HG03097 (cell line): ENCODE measurements around the gene UBIAD1.
"Not testable (repeated sequence)": the region's sequence is repeated elsewhere in the genome, so short reads cannot be mapped to it uniquely, and the experiment has no call there.

ENCODE experiments used
- ATAC-seq: cut with Tn5 transposase; IDR thresholded peaks from one replicate; pipeline ENCODE4 v1.9.1; 2021; ENCODE audit not compliant: unreplicated experiment, low FRiP score

UBIAD1 gene

DNA sequence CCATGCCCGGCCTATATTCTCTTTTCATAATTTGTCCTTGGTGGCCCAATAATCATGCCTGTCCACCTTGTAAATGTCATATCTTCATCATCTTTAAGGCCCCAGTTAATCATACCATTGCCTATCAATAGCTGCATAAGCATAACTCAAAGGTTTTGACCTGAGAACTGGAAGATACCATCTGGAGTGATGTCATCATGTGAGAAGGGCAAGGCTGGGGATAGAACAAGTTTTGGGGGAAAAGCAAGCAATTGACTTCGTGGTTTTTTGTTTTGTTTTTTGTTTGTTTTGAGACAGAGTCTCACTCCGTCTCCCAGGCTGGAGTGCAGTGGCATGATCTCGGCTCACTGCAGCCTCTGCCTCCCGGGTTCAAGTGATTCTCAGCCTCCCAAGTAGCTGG lies 6.2 kb downstream of the UBIAD1 start:
- no peak for ATAC-seq

DNA sequence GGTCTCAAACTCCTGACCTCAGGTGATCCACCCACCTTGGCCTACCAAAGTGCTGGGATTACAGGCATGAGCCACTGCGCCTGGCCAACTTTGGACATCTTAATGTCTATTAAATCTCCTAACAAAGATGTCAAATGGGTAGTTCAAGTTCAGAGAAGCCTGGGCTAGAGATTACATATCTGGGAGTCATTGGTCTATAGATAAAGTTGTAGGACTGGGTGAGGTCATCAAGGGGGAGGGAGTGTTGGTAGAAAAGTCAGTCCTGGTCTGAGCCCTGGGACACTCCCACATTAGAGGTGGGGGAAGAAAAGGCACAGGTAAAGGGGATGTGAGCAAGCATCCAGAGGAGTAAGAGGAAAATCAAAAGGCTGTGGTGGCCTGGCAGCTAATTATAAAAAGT lies 6.6 kb downstream of the UBIAD1 start:
- no peak for ATAC-seq

DNA sequence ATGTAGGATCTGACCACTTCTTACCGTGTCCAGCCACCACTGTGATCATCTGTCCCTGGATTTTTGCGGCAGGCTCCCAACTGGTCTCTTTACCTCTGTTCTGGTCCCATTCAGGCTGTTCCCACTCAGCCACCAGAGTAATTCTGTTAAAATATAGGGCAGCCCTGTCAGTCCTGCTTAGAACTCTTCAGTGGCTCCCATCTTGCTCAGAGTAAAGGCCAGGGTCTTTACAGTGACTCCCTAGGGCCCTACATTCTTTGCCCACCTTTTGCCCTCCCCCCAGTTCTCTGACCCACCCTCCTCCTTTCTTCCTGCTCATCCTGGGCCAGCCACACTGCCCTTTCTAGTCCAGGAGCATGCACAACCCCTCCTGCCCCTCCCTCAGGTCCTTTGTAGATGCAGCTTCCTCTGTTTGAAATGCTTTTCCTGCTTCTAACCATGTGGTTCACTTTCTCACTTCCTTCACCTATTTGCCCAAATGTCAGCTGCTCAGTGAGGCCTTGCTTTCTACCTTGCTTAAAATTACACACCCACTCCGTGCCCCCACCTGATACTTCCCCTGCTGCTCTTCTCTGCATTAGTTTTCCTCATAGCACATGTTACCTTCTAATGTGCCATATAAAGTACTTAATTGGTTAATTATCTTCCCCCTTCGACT lies 7.8 kb downstream of the UBIAD1 start:
- ATAC-seq = no peak

DNA sequence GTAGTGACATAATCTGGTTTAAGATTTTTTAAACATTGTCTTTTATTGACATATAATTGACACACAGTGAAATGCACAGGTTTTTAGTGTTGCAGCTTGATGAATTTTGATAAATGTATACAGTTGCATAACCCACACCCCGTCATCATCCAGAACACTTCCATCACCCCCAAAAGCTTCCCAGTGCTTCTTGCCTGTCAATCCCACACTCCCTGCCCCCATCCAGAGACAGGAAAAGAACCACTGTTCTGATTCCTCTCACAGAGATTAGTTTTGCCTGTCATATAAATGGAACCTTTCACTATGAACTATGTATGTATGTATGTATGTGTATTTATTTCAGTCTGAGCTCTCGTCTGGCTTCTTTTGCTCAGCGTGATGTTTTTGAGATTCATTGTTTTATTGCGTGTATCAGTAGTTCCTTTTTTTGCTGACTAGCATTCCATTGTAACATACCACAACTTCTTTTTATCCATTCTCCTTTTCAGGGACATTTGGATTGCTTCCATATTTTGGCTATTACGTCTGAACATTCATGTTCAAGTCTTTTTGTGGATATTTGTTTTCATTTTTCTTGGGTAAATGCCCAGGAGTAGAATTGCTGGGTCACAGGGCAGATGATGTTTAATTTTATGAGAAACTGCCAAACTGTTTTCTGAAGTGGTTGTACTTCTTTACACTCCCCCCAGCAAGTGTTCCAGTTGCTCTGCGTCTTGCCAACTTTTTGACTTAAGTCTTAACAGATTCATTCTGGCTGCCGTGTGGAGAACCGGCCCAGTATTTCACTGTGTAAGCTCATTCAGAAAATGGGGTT lies 8.7 kb downstream of the UBIAD1 start:
- ATAC-seq = no peak

DNA sequence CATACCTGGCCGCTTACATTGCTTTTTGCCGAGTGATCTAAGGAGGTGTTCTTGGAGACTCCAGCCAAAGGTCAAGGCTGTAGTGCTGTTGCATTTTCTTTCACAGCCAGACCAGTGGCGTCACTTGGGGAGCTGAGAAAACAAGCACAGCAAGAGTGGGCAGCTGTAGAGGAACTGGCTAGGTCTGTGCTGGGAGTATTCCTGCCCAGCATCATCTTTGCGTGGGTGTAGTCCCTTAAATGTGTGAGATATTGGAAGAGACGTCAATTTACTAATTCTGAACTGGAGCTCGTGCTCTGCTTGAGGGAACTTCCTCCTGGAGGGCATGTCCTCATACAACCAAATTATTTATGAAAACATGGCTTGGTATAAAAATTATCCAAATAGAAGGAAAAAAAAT lies 10.2 kb downstream of the UBIAD1 start:
- no peak for ATAC-seq

DNA sequence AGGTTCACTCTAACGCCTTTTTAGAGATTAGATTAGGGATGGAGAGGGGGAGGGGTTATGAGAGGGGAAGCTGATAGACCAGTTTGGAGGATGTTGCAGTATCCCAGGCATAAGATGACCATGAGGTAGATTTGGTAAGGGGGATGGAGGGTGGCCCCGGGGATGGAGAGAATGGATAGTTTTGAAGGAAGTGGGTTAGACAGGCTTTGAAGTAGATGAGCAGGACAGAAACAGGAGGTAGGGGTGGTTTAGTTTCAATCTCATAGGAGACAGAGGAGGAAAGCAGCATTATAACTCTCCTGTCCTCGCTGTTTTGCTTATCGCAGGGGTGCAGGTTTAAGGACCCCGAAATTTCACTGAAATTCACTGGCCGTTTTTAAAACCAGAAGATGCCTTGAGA lies 11.8 kb downstream of the UBIAD1 start:
- no peak for ATAC-seq

DNA sequence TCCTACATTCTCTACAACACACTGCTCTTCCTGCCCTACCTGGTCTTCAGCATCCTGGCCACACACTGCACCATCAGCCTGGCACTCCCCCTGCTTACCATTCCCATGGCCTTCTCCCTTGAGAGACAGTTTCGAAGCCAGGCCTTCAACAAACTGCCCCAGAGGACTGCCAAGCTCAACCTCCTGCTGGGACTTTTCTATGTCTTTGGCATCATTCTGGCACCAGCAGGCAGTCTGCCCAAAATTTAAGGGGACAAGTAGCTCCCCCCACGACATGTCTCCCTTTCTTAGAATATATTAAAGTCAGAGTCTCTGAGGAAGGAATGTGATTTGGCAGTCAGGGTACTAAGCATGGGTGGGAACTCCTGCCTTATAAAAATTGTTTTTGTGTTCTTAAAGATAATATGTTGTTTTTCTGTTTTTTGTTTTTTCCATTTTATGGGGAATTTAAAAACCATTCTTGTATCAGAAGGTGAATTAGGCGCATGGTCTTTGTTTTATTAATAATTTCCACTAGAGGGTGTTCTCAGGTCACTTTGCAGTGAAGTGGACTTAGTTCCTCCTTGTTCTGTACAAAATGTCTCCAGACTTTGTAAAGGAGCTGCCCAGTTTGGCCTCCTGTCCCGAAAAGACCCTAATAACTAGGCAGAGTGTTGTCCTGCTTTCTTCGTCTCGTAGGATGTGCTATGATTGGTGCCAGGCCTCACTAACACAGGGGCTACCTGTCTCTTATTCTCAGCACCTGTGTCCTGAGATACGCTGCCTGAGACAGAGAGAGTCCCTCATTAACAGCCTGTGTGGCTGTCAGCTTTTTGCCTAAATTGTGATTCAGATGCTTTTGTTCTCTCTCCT lies 13.1 kb downstream of the UBIAD1 start:
- ATAC-seq = no peak

DNA sequence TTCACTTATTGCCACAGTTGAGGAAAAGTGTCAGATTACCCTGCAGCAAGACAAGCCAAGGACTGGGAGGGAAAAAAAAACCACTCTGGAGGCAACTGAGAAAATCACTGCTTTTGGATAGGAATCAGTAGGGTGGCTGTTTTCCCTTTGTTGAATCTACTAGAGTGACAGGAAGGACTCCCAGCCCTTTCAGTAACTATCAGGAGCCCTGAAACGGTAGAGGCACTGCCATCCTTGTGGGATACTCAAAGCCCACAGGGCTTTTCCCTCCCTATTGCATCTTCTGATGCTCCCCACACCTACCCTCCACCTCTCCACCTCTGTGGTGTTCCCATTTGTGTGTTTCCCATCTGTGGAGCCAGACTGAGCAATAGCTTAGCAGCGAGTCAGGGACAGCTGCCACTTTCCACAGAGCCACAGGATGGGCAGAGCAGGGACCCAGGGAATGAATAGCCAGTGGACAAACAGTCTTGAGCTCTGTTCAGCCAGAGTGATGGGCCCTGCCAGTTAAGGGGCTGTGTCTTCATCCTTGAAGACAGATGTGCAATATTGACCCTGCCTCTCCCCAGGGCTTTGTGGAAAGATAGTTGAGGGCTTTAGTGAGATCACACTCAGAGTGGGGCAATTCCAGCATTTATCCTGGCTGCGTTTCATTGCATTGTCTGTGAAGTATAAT lies 13.9 kb downstream of the UBIAD1 start:
- no peak for ATAC-seq

DNA sequence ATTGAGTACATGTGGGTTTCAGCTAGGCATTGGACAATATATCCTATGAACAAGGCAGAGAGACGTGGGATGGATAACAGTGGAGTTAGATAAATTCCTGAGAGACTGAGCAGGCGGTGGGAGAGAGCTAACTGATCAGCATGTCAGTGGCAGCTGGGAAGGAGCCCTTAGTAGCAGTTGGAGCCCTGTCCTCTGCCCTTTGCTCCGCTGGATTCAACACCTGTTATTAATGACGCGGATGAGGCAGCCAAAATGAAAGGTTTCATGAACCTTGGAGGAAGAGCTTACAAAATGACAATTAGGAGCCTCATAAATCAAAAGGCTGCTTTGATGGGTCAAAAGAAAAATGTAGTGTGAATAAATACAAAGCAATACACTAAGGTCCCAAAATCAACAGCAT lies 16.1 kb downstream of the UBIAD1 start:
- ATAC-seq = no peak

DNA sequence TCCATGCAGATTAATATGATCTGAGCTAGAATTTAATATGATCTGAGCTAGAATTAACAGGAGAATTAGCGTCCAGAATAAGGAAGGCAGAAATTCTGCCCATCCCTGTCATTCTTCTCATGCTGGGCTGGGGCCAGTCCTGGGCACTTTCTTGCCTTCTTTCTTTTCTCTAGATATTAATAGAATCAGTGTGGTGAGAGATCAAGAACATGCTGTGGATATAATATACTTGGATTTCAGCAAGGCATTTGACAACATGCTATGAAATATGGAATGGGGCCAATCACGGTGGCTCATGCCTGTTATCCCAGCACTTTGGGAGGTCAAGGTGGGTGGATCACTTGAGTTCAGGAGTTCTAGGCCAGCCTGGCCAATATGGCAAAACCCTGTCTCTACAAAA lies 18.1 kb downstream of the UBIAD1 start:
- ATAC-seq = no peak

DNA sequence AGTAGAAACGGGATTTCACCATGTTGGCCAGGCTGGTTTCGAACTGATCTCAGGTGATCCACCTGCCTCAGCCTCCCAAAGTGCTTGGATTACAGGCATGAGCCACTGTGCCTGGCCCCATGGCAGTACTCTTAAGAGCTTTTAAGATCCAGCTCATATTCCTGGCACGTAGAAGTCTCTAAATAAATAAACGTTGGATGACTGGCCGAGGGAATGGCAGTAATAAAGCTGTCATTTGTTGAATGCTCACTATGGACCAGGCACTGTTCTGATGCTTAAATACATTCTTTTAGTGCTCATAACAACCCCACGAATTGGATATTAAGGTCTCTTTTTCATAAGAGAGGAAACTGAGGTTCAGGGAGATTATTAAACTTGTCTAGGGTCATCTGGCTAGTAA lies 20.9 kb downstream of the UBIAD1 start:
- ATAC-seq = no peak

DNA sequence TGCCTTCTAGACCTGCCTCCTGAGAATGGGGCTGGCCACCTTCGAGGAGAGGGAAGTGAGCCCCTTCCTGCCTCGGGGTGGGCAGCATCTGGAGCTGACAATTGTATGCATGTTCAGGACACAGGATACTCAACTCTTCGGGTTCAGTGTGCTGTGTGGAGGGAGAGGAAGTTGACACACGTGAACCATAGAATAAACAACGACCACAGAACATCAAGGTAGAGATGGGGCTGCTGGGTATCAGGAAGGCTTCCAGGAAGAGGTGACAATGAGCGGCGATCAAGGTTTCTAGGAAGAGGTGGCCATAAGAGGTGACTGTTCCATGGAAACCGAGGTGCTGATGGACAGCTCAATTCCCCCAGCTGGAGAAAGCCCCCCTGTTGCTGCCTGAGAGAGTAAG lies 22.0 kb downstream of the UBIAD1 start:
- ATAC-seq = no peak

DNA sequence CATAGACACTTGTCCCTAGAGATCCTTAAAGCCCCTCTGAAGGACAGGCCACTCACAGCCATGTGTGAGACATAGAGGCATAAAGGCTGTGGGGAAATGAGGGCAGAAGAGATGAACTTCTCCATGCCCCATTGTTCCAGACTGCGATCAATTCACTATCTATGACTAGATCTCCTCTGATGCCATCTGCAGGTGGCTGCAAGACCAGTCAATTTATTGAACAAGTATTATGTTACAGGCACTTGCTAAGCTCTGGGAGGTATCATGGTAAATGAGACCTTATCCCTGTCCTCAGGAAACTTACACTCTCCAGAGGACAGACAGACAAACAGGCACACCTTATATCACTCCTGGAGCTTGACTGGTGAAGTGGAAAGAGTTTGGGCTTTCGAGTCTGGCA lies 22.9 kb downstream of the UBIAD1 start:
- no peak for ATAC-seq

DNA sequence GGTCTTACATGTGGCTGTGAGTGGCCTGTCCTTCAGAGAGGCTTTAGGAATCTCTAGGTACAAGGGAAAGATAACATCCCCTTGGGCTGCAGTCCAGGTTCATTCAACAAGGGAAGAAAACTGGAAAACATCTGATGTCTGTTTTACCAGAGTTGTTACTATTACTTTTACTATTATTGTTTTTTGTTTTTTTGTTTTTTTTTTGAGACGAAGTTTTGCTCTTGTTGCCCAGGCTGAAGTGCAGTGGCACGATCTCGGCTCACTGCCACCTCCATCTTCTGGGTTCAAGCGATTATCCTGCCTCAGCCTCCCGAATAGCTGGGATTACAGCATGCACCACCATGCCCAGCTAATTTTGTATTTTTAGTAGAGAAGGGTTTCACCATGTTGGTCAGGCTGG lies 24.8 kb downstream of the UBIAD1 start:
- not testable (repeated sequence) for ATAC-seq

DNA sequence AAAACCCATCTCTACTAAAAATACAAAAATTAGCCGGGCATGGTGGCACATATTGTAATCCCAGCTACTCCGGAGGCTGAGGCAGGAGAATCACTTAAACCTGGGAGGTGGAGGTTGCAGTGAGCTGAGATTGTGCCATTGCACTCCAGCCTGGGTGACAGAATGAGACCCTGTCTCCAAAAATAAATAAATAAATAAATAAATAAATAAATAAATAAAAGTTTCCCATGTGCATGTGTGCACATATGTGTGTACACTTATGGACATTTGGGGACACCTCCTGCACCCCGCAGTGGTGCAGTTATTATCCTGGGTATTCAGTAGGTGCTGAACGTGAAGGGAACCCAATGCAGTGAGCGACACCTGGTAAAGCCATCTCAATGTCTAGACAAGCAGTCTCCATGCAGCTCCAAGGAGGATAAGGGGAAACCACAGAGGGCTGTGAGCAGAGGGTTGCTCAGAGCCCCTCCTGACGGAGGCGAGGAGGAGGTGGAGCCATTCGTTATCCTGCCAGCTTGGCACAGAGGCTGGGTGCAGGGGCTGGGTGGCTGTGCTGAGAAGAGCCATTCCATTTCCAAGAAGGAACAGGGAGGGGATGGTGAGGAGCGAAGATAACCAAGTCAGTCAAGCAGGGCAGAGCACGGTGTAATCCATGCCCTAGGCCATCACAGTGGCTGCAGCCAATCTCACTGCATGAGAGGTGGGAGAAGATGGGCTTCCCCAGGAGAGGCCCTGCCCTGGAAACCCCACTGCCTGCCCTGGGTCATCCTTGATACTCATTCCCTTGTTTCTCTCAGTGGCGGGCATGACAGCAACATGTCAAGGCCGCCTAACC lies 25.6 kb downstream of the UBIAD1 start:
- no peak for ATAC-seq

DNA sequence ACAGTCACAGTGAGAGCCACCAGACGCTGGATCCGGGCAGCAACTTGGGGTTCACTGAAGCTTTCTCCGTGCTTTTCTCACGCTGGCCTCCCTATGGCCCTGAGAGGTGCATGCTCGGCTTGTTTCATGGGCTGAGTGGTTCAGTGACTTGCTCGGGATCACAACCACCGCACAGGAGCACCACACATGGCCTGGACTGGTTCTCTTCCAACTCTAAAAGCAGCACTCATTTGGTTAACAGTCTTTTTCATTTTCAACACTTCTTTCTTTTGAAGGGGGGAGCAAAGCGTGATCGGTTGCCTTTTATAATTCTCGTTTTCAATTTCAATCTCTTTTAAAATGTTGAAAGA lies 26.2 kb downstream of the UBIAD1 start:
- no peak for ATAC-seq

DNA sequence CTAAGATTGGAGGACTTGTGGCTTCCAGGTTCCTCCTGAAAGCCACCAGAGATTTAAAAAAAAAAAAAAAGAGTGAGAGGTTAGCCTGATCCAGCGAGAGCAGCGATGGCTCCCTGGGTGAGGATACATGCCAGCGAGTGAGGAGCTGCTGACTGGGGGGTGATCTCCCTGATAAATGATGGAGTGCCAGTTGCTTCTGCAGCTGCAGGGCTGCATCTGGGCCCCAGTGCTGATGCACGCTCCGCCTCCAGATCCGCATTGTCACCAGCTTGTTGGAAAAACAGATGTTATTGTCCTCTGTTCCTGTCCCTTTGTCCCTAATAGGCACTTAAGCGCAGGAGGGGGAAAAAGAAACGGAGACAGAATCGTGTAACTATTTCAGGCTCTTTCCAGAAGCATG lies 28.6 kb downstream of the UBIAD1 start:
- ATAC-seq = no peak

DNA sequence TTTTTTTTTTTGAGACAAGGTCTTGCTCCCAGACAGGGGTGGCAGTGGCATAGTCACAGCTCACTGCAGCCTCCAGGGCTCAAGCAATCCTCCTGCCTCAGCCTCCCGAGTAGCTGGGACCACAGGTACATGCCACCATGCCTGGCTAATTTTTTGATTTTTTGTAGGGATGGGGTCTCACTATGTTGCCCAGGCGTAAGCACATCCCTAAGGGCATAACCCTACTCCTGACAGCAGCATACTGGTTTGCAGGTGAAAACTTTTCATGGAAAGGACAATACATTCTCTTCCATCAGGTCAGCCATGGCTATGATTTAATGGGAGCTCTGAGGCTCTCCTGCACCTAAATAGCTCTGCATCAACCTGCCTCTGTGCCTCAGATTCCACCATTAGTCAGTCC lies 29.4 kb downstream of the UBIAD1 start:
- ATAC-seq = no peak

DNA sequence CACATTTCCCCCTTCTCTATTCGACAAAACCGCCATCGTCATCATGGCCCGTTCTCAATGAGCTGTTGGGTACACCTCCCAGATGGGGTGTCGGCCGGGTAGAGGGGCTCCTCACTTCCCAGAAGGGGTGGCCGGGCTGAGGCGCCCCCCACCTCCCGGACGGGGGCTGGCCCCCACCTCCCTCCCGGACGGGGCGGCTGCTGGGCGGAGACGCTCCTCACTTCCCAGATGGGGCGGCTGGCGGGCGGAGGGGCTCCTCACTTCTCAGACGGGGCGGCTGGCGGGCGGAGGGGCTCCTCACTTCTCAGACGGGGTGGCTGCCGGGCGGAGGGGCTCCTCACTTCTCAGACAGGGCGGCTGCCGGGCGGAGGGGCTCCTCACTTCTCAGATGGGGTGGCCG lies 32.5 kb downstream of the UBIAD1 start:
- not testable (repeated sequence) for ATAC-seq

DNA sequence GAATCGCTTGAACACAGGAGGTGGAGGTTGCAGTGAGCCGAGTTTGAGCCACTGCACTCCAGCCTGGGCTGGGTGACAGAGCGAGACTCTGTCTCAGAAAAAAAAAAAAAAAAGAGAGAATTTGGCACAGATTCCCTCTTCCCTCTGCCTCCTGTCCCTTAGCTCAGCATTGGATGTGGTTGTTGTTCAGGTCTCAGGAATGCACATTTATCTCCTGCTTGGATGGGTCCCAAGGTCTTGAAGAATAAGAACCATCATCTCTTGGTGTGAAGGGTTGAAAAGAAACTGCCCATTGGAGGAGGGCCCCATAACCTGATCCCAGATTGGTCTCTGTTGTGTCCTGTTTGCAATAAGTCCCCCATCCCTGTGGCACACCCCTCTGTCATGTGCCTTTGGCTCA lies 34.9 kb downstream of the UBIAD1 start:
- ATAC-seq = no peak
